Fibroblast of upper back skin (primary cell): ENCODE results near the gene CAMK2G.
A peak's percentile ranks its signal among the peaks of the same experiment; 100 is the strongest.

Source experiments
- DNase-seq: peaks from one replicate; pipeline ENCODE4 v3.0.0-alpha.2; 2013

The CAMK2G gene

GRCh38 chr10:73859784-73860491 is 14.4 kb downstream of the CAMK2G start:
- no peak for DNase-seq

GRCh38 chr10:73859428-73859783 is 14.9 kb downstream of the CAMK2G start:
- DNase-seq = no peak

GRCh38 chr10:73858750-73859427 is 15.5 kb downstream of the CAMK2G start:
- no peak for DNase-seq

- DNase-seq = no peak
These were observed 16.2 kb downstream of the CAMK2G start for GRCh38 chr10:73858013-73858708.

- peak; percentile 65 for DNase-seq
These were observed 16.9 kb downstream of the CAMK2G start for GRCh38 chr10:73857446-73857845.

- no peak for DNase-seq
These were observed 18.1 kb downstream of the CAMK2G start for GRCh38 chr10:73856261-73856660.

- DNase-seq = no peak
These were observed 18.9 kb downstream of the CAMK2G start for GRCh38 chr10:73855413-73855812.

- DNase-seq = no peak
These were observed 20.0 kb downstream of the CAMK2G start for GRCh38 chr10:73854310-73854709.

- DNase-seq = no peak
These were observed 21.2 kb downstream of the CAMK2G start for GRCh38 chr10:73853196-73853595.

- peak; percentile 97 for DNase-seq
These were observed 23.4 kb downstream of the CAMK2G start for GRCh38 chr10:73850863-73851461.

- DNase-seq = no peak
These were observed 24.1 kb downstream of the CAMK2G start for GRCh38 chr10:73850211-73850610.

GRCh38 chr10:73848821-73849489 is 25.4 kb downstream of the CAMK2G start:
- peak; percentile 82 for DNase-seq

- DNase-seq = no peak
These were observed 27.3 kb downstream of the CAMK2G start for GRCh38 chr10:73847031-73847430.

- DNase-seq = no peak
These were observed 31.1 kb downstream of the CAMK2G start for GRCh38 chr10:73843261-73843660.

GRCh38 chr10:73842349-73842748 is 32.0 kb downstream of the CAMK2G start:
- DNase-seq = no peak

GRCh38 chr10:73841526-73842285 is 32.6 kb downstream of the CAMK2G start:
- DNase-seq = peak; percentile 35

GRCh38 chr10:73841061-73841421 is 33.3 kb downstream of the CAMK2G start:
- DNase-seq = no peak

- no peak for DNase-seq
These were observed 33.8 kb downstream of the CAMK2G start for GRCh38 chr10:73840403-73841060.

GRCh38 chr10:73840056-73840402 is 34.3 kb downstream of the CAMK2G start:
- no peak for DNase-seq

- DNase-seq = no peak
These were observed 34.9 kb downstream of the CAMK2G start for GRCh38 chr10:73839276-73839966.

- no peak for DNase-seq
These were observed 35.5 kb downstream of the CAMK2G start for GRCh38 chr10:73838827-73839226.
